ENCODE measurements around the gene CIC.

CIC gene

GRCh38 chr19:42244347-42245220 is 24.5 kb upstream of the CIC start:
- peak; percentile 78 for DNase-seq

GRCh38 chr19:42245231-42245630 is 23.8 kb upstream of the CIC start:
- no peak for DNase-seq

DNA sequence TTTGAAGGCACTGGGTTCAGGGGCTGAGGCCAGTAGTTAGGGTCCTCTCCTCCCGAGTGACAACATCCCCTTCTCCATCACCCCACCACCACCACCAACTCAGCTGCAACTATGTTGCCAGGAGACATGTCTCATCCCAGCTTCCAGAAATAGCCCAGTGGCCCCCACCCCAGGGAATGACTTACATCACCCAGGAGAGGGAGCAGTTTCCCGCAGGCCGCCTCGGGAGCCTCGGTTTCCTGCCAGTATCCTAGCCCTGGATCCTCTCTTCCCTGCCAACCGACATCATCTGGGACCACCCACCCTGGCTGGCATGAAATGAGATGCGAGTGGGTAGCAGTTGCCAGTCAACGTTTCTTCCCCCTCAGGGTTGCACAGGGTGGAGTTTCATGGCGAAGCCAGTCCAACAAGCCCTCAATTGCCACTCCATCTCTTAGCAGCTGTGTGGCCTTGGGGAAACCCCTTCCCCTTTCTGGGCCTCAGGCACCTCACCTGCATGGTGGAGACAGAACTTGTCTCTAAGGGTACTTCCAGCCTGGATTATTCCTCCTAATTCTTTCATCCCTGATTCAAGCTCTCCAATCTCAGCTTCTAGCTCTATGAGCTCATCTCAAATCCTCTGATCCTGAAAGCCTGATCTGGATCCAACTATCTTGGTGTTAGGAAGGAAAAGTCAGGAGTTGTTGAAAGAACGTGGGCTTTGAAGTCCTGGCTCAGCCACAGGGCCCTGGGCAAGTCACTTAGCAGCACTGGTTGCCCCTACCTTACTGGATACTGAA is 22.7 kb upstream of the CIC start:
- no peak for DNase-seq

DNA sequence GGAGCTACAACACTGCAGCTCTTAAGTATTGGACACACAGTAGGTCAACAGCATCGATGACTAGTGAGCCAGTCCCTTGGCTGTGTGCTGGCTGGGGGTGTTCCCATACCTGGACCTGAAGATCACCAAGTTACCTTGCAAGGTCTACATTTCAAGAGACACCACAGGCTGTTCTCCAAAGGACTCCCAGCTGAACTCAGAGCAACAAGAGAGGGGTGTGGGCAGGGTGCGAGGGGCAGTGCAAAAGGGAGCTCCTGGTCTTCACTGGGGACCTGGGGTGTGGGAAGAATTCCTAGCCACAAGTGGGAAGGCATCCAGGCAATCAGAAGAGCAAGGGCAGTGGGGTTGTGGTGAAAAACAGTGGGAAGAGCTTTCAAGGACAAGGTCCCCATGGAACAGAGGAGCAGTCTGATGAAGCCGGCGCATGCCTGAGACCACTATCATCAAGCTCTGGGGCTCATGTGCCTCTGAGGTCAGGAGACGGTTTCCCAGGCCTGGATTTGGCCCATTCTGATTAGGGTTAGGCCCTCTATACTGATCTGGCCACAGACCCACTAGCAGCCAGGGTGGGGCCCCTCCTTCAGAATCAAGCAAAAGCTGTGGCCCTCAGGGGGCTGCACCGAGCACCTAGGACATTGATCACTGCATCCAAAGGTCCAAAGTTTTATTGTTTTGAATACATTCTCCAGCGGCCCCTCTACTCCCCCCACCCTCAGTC is 22.0 kb upstream of the CIC start:
- DNase-seq = no peak

GRCh38 chr19:42247640-42248199 is 21.3 kb upstream of the CIC start:
- no peak for DNase-seq

GRCh38 chr19:42248270-42249148 is 20.5 kb upstream of the CIC start:
- DNase-seq = no peak

DNA sequence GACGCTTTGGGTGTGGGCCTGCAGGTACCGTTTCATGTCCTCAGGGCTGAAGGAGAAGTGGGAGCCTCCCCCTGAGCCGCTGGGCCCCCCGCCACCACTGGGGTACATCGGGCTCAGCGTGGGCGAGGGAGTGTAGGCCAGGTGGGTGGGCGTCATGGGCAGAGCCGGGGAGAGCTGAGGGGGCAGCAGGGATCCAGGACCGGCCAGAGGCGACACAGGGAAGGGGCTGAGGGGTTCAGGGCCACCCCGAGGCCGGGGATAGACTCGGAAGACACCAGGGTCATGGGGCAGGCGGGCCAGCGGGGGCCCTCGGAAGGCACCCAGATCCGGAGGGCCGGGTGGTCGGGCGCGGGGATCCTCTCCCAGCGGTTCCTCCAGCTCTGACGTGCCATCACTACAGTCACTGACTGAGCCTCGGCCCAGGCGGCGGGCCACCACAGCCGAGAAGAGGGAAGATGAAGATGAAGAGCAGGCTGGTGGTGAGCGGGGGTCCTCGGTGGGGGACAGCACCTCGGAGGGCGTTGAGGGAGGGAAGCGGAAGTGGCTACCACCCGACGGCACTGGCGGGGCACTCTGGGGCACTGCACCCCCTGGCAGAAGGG is 19.8 kb upstream of the CIC start:
- DNase-seq = no peak

DNA sequence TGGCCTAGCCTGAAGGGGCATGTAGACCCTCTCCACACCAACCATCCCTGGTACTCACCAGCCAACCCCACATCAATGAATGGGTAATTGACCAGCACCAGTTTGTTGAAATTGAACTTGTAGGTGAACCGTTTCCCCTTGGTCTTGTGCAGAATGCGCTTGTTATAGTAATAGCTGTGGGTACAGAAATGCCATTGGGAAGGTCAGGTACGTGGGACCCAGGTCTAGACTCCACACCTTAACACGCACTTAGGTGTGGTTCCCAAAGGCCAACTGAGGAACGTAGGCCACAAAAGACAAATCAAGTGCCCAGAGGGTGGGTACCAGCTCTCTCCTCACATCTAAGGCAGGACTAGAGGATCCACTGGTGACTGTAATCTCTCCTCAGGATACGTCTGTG is 19.3 kb upstream of the CIC start:
- DNase-seq = no peak

- no peak for DNase-seq
Observed at GRCh38 chr19:42250183-42250665, 18.8 kb upstream of the CIC start.

DNA sequence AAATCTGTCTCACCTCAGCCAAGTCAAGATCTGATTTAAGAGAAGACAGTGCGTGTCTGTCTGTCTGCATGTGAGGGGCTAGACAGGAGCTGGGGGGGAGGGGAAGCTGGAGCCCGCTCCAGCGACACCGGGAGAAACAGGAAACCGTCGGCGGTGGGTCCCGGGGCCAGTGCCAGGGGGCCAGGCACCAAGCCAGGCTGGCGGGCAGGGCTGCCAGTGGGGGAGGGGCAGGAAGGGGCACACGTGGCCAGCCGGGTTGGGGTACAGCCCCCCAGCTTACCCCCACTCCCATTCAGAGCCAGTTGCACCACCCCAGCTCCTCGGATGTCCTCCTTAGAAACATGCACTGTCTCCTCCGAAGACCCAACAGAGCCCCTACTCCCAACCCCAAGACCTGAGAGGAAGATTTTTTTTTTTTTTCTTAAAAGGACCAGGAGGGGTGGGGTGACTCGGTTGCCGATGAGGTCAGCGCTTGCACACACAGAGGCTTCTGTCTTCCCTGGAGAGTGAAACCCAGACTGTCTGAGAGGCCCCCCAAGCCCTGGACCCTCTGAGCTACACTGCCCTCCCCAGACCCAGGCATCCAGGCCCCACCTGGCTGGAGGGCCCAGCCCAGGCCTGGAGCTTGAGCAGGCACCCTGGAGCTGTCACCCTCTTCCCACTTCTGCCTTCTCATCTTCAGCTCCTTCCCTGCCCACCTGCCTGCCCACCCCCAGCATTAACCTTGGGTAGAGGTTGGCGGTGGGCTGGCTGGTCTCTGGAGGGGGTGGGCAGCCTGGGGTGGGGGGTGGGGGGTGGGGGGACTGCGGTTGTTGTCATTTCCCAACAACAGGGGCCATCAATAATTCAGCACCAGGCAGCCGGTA is 18.2 kb upstream of the CIC start:
- peak; percentile 47 for DNase-seq

DNA sequence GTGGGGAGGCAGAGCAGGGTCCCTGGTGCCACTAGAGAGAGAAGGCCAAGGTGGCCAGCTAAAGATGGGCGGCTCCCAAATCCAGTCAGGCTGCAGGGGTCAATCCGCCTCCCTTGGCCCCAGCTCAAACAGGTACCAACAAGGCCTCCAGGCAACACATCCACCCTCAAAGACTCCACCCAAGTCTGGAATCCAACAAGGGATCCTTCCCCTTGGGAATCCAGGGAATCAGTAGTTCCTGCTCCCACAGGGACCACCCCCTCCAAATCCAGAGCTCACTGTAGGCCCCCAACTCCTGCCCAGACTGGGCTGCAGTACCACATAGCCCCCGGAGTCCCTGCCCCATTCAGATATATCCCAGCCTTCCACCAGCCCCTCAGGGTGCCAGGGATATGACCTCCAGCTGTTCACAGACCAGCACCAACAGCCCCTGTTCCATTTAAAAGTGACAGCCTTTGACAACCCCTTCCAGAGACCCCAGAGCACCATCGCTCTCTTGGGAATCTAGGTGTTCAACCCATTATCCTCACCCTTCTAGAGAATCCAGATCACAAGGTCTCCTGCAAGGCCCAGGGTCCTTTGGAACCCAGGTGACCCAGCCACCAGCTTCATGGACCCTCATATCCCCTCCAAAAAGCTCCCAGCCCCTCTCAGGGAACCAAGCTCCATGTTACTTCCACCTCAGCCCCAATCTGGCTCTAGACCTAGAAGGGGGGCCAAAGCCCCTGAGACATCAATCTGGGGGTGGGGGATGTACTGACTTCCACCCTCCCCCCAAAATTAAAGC is 17.3 kb upstream of the CIC start:
- no peak for DNase-seq

DNA sequence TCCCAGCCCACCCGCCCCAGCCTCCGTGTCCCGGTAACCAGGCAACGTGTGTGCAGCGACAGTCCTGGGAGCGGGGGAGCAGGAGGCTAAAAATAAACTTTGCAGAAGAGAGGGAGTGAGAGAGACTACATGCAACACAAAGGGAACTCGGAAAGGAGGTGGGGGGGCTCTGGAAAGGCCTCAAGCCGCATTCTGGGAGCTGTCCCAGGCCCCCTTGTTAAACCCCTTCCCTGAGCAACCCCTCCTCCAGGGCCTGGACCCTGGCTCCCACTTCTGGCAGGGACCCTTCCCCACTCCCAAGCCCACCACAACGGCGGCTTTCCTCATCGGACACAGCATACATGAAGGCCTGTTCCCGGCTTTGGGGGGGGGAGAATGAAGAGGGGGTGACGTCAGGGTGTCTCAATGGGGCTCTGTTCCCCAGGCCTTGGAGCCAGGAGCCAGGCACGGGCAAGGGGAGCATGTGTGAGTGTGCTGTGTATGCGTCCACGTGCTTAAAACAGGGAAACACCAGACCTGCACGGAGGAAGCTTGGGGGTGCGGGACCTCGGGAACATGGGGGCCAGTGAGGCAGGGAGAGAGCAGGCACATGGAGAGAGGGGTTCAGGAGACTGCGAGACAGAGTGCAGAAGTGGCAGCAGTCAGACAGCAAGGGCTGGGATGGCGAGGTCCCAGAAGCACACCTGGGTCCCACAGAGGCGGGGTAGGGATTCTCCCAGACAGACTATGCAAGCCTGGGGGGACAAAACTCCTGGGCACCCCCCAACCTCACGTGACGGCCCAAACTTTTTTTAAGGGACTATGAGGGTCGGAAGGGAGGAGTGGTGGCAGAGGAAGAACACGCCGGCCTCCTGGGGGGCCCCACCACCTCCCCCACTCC is 16.4 kb upstream of the CIC start:
- DNase-seq = no peak

- no peak for DNase-seq
Observed at GRCh38 chr19:42253245-42254088, 15.6 kb upstream of the CIC start.

- no peak for DNase-seq
Observed at GRCh38 chr19:42254089-42254849, 14.8 kb upstream of the CIC start.

DNA sequence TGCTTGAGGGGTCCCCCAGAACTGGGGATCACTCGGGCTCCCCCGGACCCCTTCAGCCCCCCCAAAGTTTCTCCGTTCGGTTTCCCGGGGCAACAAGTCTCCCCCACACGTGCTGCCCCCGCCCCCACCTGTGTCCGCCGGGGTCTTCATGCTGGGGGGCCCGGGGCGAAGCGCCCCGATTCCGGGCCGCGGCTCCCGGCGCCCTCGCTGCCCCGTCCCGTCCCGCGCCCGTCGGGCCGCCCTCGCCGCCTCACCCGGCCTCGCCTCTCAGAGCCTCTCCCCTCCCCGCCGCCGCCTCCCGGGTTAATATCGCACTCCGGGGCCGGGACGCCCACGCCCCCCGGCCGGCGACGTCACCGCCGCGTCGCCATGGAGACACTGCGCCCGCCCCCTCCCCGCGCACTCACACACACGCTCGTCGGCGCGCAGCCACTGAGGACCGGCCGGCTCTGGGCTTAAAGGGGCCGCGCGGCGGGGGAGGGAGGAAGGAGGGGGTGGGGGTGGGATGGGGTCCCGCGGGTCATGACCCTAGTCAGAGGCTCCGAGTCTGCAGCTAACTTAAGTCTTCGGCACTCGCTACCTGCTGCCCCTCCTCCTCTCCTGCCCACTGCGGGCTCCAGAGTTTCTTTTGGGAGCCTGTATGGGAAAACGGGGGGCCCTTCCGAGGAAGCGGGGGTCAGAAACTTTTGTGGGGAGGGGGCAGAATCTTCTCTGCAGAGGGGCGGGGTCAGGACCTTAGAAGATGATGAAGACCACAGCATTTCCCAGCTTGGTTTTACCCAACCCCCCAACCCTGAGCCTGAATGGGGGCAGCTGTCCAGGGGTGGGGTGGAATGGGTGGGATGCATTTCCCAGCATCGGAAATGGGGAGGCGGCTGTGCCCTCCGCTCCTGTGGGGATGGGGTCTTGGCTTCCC is 13.9 kb upstream of the CIC start, which contains the start of gene ERF:
ERF (minus strand) TSS at position 279 of the 916 bp plus-strand sequence; CDS start at position 150, 129 bp downstream.
- DNase-seq = peak; percentile 36
